ENCODE measurements around the gene CEP72.

GRCh38 chr5:575636-576035 lies 36.5 kb upstream of the CEP72 start:
- TF ChIP-seq CTCF (IDR thresholded peaks at IDR 0.05) (no peak), POLR2A (IDR thresholded peaks at IDR 0.05) (no peak)

All from heart left ventricle (tissue), 13 donors.